Duodenal mucosa (tissue), 2 donors: ENCODE results near the gene SORT1.
"Not testable (repeated sequence)": the region's sequence is repeated elsewhere in the genome, so short reads cannot be mapped to it uniquely, and the experiment has no call there.

Experiments
- H3K27ac ChIP-seq: one replicate; pipeline ENCODE4 v1.7.0; 2013; ENCODE audit warnings: low read depth, low read length
- H3K27me3 ChIP-seq, 2 donors: one replicate each; pipeline ENCODE4 v1.7.0; 2013; ENCODE audit warnings: low read length in 2 of 2, control low read depth in 1 of 2; ENCODE audit not compliant: insufficient read depth in 2 of 2, control insufficient read depth in 1 of 2
- H3K36me3 ChIP-seq, 2 donors: one replicate each; pipeline ENCODE4 v1.7.0; 2013; ENCODE audit warnings: low read length in 2 of 2, control low read depth in 1 of 2; ENCODE audit not compliant: insufficient read depth in 2 of 2, control insufficient read depth in 1 of 2
- H3K4me1 ChIP-seq, 2 donors: one replicate each; pipeline ENCODE4 v1.7.0; 2013; ENCODE audit warnings: low read length in 2 of 2, control low read depth in 1 of 2; ENCODE audit not compliant: insufficient read depth in 2 of 2, control insufficient read depth in 1 of 2
- H3K4me3 ChIP-seq, 2 donors: one replicate each; pipeline ENCODE4 v1.7.0; 2013; ENCODE audit warnings: low read length in 2 of 2, low read depth in 1 of 2
- H3K9ac ChIP-seq, 2 donors: one replicate each; pipeline ENCODE4 v1.7.0; 2013; ENCODE audit warnings: low read length in 2 of 2, low read depth in 1 of 2
- H3K9me3 ChIP-seq, 2 donors: one replicate each; pipeline ENCODE4 v1.7.0; 2013; ENCODE audit warnings: low read length in 2 of 2, control low read depth in 1 of 2; ENCODE audit not compliant: control insufficient read depth in 1 of 2

Gene SORT1

DNA sequence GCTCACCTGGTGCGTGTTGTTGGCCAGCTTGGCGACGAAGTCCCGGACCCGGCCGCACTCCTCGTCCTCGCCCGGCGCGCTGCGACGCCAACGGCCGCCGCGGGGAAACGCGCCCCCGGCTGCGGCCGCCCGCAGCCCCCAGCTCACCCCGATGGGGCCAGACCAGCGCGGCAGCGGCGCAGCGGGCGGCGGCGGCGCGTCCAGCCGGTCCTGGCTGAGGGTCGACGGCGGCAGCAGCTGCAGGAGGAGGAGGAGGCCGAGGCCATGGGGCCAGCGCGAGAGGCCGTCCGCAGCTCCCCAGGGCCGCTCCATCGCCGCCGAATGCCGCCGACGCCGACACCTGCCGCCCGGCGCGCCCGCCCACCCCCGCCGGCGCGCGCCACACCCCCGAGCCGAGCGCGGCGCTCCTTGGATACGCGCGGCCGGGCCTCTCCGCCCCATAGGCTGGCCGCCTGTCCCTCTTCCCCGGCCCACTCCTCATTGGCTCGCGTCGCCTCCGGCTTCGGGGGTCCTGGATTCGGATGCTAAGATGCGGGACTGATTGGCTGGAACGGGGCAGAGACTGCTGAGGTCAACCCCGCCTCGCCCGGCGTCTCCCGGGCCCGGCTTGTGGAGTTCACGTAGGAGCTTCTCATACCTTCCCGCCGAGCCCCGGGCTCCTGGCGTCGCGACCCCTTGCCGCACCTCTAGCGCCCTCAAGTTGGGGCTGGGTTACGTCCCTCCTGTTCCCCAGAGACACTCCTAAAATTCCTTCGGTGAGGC, at the start of gene SORT1:
SORT1 (minus strand) TSS at position 338 of the 762 bp plus-strand sequence; CDS start at position 312, 26 bp downstream.
- Histone ChIP-seq H3K4me3 (peak within 1 kb of the TSS; percentile 67 to 84), H3K27me3 (no peaks in the 10 kb centered on the region), H3K9ac (peak within 1 kb of the TSS; percentile 32 to 46), H3K27ac (no peak within 1 kb of the TSS), H3K4me1 (peaks cover 25 to 39% of the 10 kb centered on the region in 2 donors), H3K9me3 (no peaks in the 10 kb centered on the region), H3K36me3 (peaks cover 3 to 16% of the 10 kb centered on the region in 2 donors)

DNA sequence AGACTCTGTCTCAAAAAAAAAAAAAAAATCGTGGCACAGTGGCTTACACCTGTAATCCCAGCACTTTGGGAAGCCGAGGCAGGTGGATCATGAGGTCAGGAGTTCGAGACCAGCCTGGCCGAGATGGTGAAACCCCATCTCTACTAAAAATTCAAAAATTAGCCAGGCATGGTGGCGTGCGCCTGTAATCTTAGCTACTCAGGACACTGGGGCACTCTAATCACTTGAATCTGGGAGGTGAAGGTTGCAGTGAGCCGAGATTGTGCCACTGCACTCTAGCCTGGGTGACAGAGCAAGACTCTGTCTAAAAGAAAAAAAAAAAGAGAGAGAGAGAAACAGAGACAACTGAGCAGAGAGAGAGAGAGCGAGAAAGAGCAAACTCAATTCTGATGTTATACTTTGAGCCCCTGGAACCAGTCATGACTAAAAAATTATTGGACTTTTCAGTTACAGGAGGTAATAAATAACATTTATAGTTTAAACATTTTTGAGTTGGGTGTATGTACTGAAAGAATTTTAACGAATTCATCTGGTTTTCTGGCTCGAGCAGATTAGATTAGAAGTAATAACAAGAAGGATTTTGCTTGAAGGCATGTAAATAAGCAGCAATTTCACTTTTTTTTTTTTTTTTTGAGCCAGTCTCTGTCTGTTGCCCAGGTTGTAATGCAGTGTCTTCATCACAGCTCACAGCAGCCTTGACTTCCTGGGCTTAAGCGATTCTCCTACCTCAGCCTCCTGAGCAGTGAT, 48.4 kb upstream of the SORT1 start:
- not testable (repeated sequence) for H3K9me3 ChIP-seq, H3K36me3 ChIP-seq, H3K9ac ChIP-seq, H3K4me3 ChIP-seq, H3K4me1 ChIP-seq, H3K27ac ChIP-seq
- H3K27me3 ChIP-seq = peaks cover 7 to 13% of the 10 kb centered on the region in 2 donors

DNA sequence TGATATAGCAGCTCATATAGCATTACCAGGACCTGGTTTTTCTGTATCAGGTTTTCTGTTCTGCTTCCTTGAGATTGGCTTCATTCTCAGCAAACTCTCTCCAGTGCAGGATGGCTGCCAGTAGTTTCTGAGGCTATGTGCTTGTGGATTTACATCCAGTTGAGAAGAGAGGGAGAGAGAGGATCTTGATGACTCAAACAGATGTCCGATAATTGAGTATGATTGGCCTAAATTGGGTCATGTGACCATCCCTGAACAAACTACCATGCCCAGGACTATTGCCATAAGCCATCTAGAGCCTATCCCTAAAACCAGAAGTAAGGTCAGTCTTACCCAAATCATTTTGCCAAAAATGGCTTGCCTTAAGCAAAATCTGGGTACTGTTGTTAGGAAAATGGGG, 46.6 kb upstream of the SORT1 start:
- Histone ChIP-seq H3K27me3 (peaks cover 7 to 13% of the 10 kb centered on the region in 2 donors), H3K27ac (no peak overlapping the region), H3K36me3 (no peaks in the 10 kb centered on the region), H3K9me3 (no peaks in the 10 kb centered on the region), H3K9ac (no peak overlapping the region), H3K4me1 (no peaks in the 10 kb centered on the region), H3K4me3 (no peak overlapping the region)

DNA sequence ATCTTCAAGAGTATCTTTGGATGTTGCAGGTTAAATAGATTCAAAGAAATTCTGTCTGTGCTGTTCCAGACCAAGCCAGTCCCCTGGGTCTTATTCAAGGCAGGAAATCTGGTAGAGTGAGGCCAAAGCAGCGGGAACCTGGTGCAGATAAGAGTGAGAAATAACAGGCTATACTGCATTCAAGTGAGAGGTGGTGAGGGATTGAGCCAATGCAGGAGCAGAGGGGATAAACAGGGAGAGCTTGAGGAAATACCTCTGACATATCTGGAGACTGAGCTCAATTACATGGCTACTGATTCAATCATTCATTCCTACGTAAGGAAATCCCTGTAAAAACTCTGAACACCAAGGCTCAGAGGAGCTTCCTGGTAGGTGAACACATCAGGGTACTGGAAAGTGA, 45.8 kb upstream of the SORT1 start:
- H3K9me3 ChIP-seq = no peaks in the 10 kb centered on the region
- no peak overlapping the region for H3K4me3 ChIP-seq
- H3K27ac ChIP-seq = no peak overlapping the region
- H3K9ac ChIP-seq = no peak overlapping the region
- no peaks in the 10 kb centered on the region for H3K4me1 ChIP-seq
- peaks cover 10 to 13% of the 10 kb centered on the region in 2 donors for H3K27me3 ChIP-seq
- no peaks in the 10 kb centered on the region for H3K36me3 ChIP-seq

DNA sequence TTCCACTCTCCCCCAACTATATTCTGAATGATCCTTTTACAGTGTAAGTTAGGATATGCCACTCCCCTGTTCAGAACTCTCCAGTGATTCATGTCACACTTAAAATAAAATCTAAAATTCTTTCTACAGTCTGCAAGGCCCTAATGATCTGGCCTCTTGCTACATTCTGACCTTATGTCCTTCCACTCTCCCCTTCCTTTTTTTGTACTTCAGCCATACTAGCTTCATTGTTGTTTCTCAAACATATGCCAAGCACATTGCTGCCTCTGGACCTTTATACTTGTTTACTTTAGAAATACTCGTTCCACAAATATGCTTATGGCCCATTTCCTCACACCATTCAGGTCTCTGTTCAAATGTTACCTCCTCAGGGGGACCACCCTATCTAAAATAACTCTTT, 43.4 kb upstream of the SORT1 start:
- H3K27me3 ChIP-seq = peaks cover 11 to 13% of the 10 kb centered on the region in 2 donors
- H3K4me3 ChIP-seq = no peak overlapping the region
- no peaks in the 10 kb centered on the region for H3K36me3 ChIP-seq
- H3K9me3 ChIP-seq = no peaks in the 10 kb centered on the region
- no peaks in the 10 kb centered on the region for H3K4me1 ChIP-seq
- H3K9ac ChIP-seq = no peak overlapping the region
- no peak overlapping the region for H3K27ac ChIP-seq

DNA sequence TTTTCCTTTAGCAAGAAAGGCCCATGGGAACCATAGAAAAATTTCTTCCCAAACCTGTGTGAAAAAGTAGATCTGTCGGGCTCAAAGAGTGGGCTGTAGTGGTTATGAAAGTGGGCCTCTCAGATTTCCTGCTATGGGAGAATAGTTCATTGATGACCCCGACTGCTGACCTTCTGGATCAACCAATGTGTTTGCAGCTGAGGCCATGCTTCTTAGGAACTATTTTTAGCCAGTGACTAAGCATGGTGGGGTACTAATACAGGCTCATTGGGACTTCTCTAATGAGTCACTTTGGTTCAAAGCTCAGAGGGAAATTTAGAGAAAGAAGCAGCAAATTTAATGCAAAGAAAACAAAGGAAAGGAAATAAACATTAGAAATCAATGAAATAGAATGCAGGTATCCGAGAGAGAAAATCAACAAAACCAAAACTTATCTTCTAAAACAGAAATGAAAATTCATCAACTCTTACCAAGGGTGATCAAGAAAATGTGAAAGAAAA, 41.1 kb upstream of the SORT1 start:
- H3K4me1 ChIP-seq = no peaks in the 10 kb centered on the region
- H3K9me3 ChIP-seq = no peaks in the 10 kb centered on the region
- no peak overlapping the region for H3K27ac ChIP-seq
- no peak overlapping the region for H3K9ac ChIP-seq
- no peaks in the 10 kb centered on the region for H3K36me3 ChIP-seq
- no peak overlapping the region for H3K4me3 ChIP-seq
- H3K27me3 ChIP-seq = peaks cover 7% of the 10 kb centered on the region in 2 donors

DNA sequence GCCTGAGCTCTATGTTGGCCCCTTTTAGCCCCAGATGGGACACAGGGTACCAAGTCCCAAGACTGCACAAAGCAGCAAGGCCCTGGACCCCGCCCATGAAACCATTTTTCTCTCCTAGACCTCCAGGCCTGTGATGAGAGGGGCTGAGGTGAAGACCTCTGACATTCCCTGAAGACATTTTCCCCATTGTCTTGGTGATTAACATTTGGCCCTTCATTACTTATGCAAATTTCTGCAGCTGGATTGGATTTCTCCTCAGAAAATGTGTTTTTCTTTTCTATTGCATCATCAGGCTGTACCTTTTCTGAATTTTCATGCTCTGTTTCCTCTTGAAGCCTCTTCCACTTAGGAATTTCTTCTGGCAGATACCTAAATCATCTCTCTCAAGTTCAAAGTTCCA, 36.8 kb upstream of the SORT1 start:
- H3K27ac ChIP-seq = no peak overlapping the region

DNA sequence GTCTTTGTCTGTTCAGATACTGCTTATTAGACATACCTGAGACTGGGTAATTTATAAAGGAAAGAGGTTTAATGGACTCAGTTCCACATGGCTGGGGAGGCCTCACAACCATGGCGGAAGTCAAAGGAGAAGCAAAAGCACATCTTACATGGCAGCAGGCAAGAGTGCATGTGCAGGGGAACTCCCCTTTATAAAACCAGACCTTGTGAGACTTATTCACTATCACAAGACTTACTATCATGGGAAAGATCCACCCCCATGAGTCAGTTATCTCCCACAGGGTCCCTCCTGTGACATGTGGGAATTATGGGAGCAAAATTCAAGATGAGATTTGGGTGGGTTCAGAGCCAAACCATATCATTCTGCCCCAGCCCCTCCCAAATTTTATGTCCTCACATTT, 35.6 kb upstream of the SORT1 start:
- H3K27ac ChIP-seq = no peak overlapping the region
- H3K9ac ChIP-seq = no peak overlapping the region
- H3K36me3 ChIP-seq = no peaks in the 10 kb centered on the region
- no peak overlapping the region for H3K4me3 ChIP-seq
- H3K4me1 ChIP-seq = no peaks in the 10 kb centered on the region
- no peaks in the 10 kb centered on the region for H3K9me3 ChIP-seq
- no peaks in the 10 kb centered on the region for H3K27me3 ChIP-seq

More for the DNA sequence above, 36.8 kb upstream of the SORT1 start:
- peaks cover 0 to 3% of the 10 kb centered on the region in 2 donors for H3K27me3 ChIP-seq
- no peaks in the 10 kb centered on the region for H3K36me3 ChIP-seq
- no peaks in the 10 kb centered on the region for H3K4me1 ChIP-seq
- H3K9ac ChIP-seq = no peak overlapping the region
- no peak overlapping the region for H3K4me3 ChIP-seq
- no peaks in the 10 kb centered on the region for H3K9me3 ChIP-seq

DNA sequence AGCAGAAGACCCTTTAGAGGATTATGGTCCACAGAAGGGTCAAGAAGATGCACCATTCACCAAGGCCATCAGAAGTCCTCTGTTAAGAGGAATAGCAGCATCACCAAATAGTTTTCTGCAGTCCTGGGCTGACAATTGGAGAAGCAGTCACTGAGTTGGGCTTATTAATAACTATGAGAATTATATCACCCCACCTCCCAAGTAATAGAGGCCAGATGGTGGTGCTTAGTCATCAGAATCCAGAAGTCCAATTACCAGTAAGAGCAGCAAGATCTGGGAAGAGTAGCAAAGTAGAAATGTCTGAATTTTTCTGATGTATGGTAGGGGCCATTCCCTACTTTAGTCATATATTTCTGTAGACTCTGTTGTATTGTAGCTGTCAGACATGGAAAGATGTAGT, 34.6 kb upstream of the SORT1 start:
- no peak overlapping the region for H3K4me3 ChIP-seq

DNA sequence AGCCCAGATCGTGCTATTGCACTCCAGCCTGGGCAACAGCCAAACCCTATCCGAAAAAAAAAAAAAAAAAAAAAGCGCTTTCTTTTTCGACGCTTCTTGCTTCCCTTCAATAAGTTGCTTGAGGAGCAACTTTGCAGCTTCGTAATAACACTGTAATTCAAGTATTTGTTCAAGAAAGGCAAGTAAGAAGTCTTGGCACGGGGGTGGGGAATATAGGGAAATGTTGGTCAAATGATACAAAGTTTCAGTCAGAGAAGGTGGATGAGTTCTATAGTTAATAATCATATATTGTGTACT, 29.4 kb upstream of the SORT1 start:
- Histone ChIP-seq H3K36me3 (no peaks in the 10 kb centered on the region), H3K27me3 (no peaks in the 10 kb centered on the region), H3K4me1 (peaks cover 16 to 24% of the 10 kb centered on the region in 2 donors), H3K4me3 (peak overlapping the region; percentile 82 to 90), H3K27ac (peak overlapping the region; percentile 55), H3K9me3 (no peaks in the 10 kb centered on the region), H3K9ac (peak overlapping the region; percentile 61 to 66)

More for the DNA sequence above, 34.6 kb upstream of the SORT1 start:
- Histone ChIP-seq H3K4me1 (peaks cover 4 to 5% of the 10 kb centered on the region in 2 donors), H3K36me3 (no peaks in the 10 kb centered on the region), H3K27me3 (no peaks in the 10 kb centered on the region), H3K9me3 (no peaks in the 10 kb centered on the region), H3K9ac (no peak overlapping the region), H3K27ac (no peak overlapping the region)
